HepG2 (cell line): ENCODE measurements around the gene ZNF771. TPM values are rescaled to one million over a fixed set of nuclear protein-coding genes. Genes with fewer than 3 reads are reported as not detected.

Experiments used
- ADNP ChIP-seq: sonication (generic); formaldehyde crosslinking; IDR thresholded peaks from 2 replicates; pipeline ENCODE4 v1.4.0; 2020; ENCODE audit warnings: missing genetic modification reagents
- AKNA ChIP-seq: sonication (generic); formaldehyde crosslinking; IDR thresholded peaks from 2 replicates; pipeline ENCODE4 v1.4.0; 2020; ENCODE audit warnings: missing genetic modification reagents, borderline replicate concordance
- ARNT ChIP-seq: fragments of 450-650 bp; IDR thresholded peaks from 2 replicates; pipeline ENCODE4 v1.6.1; 2017
- BRD4 ChIP-seq: sonication (generic); formaldehyde crosslinking; IDR thresholded peaks from 2 replicates; pipeline ENCODE4 v1.4.0; 2020; ENCODE audit warnings: missing genetic modification reagents
- GMEB1 ChIP-seq: sonication (generic); formaldehyde crosslinking; IDR thresholded peaks from 2 replicates; pipeline ENCODE4 v1.5.1; 2020; ENCODE audit warnings: missing genetic modification reagents, mild to moderate bottlenecking, borderline replicate concordance
- HINFP ChIP-seq: sonication (generic); formaldehyde crosslinking; IDR thresholded peaks from 2 replicates; pipeline ENCODE4 v1.4.0; 2020; ENCODE audit warnings: low read depth, mild to moderate bottlenecking, missing genetic modification reagents
- HNF1B ChIP-seq: sonication (generic); formaldehyde crosslinking; IDR thresholded peaks from 2 replicates; pipeline ENCODE4 v1.5.1; 2020; ENCODE audit warnings: mild to moderate bottlenecking, moderate library complexity, missing genetic modification reagents
- NR0B2 ChIP-seq: sonication (generic); formaldehyde crosslinking; IDR thresholded peaks from 2 replicates; pipeline ENCODE4 v1.4.0; 2020; ENCODE audit warnings: mild to moderate bottlenecking, missing genetic modification reagents
- RARA ChIP-seq: IDR thresholded peaks from 2 replicates; pipeline ENCODE4 v1.6.1; 2016; ENCODE audit warnings: missing genetic modification reagents, missing compliant biosample characterization
- RBM22 ChIP-seq: fragments of 200-400 bp; formaldehyde crosslinking; optimal IDR thresholded peaks from 2 replicates; pipeline ENCODE3; 2017; ENCODE audit warnings: mild to moderate bottlenecking, low read length, moderate library complexity
- RORA ChIP-seq: sonication (generic); formaldehyde crosslinking; IDR thresholded peaks from 2 replicates; pipeline ENCODE4 v1.5.0; 2020; ENCODE audit warnings: mild to moderate bottlenecking, missing genetic modification reagents, moderate library complexity
- SP140L ChIP-seq: sonication (generic); formaldehyde crosslinking; IDR thresholded peaks from 2 replicates; pipeline ENCODE4 v1.4.0; 2020; ENCODE audit warnings: missing genetic modification reagents, borderline replicate concordance
- SRSF1 ChIP-seq: fragments of 200-400 bp; formaldehyde crosslinking; optimal IDR thresholded peaks from 2 replicates; pipeline ENCODE3; 2017; ENCODE audit warnings: mild to moderate bottlenecking, low read depth, low read length, moderate library complexity
- ZBTB20 ChIP-seq: sonication (generic); formaldehyde crosslinking; IDR thresholded peaks from 2 replicates; pipeline ENCODE4 v1.8.1; 2023; ENCODE audit warnings: missing genetic modification reagents, low read depth, mild to moderate bottlenecking, borderline replicate concordance
- ZBTB3 ChIP-seq: sonication (generic); formaldehyde crosslinking; IDR thresholded peaks from 2 replicates; pipeline ENCODE4 v1.4.0; 2020; ENCODE audit warnings: low read depth, mild to moderate bottlenecking, moderate library complexity, missing genetic modification reagents, borderline replicate concordance
- ZBTB42 ChIP-seq: sonication (generic); formaldehyde crosslinking; IDR thresholded peaks from 2 replicates; pipeline ENCODE4 v1.5.0; 2020; ENCODE audit warnings: mild to moderate bottlenecking, missing genetic modification reagents
- ZNF263 ChIP-seq: sonication (generic); formaldehyde crosslinking; IDR thresholded peaks from 2 replicates; pipeline ENCODE4 v1.4.0; 2020; ENCODE audit warnings: missing genetic modification reagents
- ZNF274 ChIP-seq: sonication (generic); formaldehyde crosslinking; IDR thresholded peaks from 2 replicates; pipeline ENCODE4 v1.5.1; 2020; ENCODE audit warnings: mild to moderate bottlenecking, missing genetic modification reagents
- ZNF543 ChIP-seq: sonication (generic); formaldehyde crosslinking; IDR thresholded peaks from 2 replicates; pipeline ENCODE4 v1.4.0; 2020; ENCODE audit warnings: mild to moderate bottlenecking, missing genetic modification reagents
- ZSCAN30 ChIP-seq: sonication (generic); formaldehyde crosslinking; IDR thresholded peaks from 2 replicates; pipeline ENCODE4 v1.5.0; 2020; ENCODE audit warnings: mild to moderate bottlenecking, missing genetic modification reagents
- polyA plus RNA-seq, 8 experiments: library from polyadenylated mRNA; depleted of rRNA in 3 of 8; stranded (reverse) in 7 of 8; unstranded in 1 of 8; fragments of >200 nt; fragmentation: Illumina TruSeq in 4 of 8; extraction: Trizol in 4 of 8; gene quantifications; 2 replicates each; pipeline versions ENCODE4 v1.2.1 to v1.2.3, GENCODE V29; 2011 to 2016; ENCODE audit warnings: low read depth in 4 of 8, missing spikeins in 1 of 8, mixed read lengths in 1 of 8; ENCODE audit not compliant: insufficient read depth in 1 of 8
- total RNA-seq, 5 experiments: library from RNA; depleted of rRNA; stranded (reverse); fragments of >200 nt; fragmentation: Illumina TruSeq; extraction: Trizol; gene quantifications; 2 replicates each; pipeline ENCODE4 v1.2.3, GENCODE V29; 2016; ENCODE audit warnings: low read depth in 1 of 5

Gene ZNF771
- total and polyA plus RNA-seq, 2 of the 13 experiments (the other 11 are each of a cell fraction or from before 2014, with no cell fraction given): 5.0 to 11.8 TPM

GRCh38 chr16:30430428-30430970, 23.1 kb downstream of the ZNF771 start (continued):
- TF ChIP-seq ZNF274 (CRISPR knock-in tag) (no peak; the same call in 1 of the 2 replicates), ARNT (no peak), RARA (no peak), RBM22 (no peak), AKNA (peak; percentile 71; the same call in 1 of the 2 replicates), BRD4 (CRISPR knock-in tag) (peak; percentile 94; the same call in 1 of the 2 replicates), RORA (no peak), ZNF543 (CRISPR knock-in tag) (no peak), ZSCAN30 (CRISPR knock-in tag) (no peak), ZBTB42 (CRISPR knock-in tag) (peak; percentile 46; the same call in 1 of the 2 replicates), SP140L (CRISPR knock-in tag) (no peak), ZNF263 (peak; percentile 77; the same call in 1 of the 2 replicates), GMEB1 (CRISPR knock-in tag) (no peak; the same call in 1 of the 2 replicates), ADNP (CRISPR knock-in tag) (no peak), NR0B2 (CRISPR knock-in tag) (0 out of 2 replicates have a peak, but pooled peaks have one; percentile 19), ZBTB3 (CRISPR knock-in tag) (peak; percentile 72; the same call in 1 of the 2 replicates), HINFP (0 out of 2 replicates have a peak, but pooled peaks have one; percentile 52), ZBTB20 (no peak), SRSF1 (no peak), HNF1B (CRISPR knock-in tag) (no peak)
